DLD1 (cell line): Measurements from ENCODE around the gene ATP13A4.

Source experiments
- in situ Hi-C: cut with HindIII; loops from 2 replicates; pipeline ENCODE4 v1.10.0; 2017; ENCODE audit warnings: low sequenced_read_pairs

ATP13A4 gene

DNA sequence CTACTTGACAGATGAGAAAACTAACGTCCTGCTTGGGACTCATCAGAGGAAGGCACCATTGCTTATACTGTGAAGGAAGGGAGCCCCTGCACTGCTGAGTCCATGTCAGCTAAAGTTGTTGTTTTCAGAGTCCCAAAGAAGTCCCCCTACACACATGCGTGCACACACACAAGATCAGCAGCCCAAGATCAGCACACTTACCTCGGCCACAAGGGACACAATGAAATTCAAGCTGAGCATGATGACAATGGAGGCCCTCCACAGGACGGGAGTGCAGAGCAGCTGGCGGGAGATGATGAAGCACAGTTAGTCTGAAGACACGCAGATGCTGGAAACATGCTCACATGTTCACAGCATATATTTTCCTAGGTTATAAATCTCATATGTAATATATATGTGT lies 147.6 kb downstream of the ATP13A4 start:
- in situ Hi-C loops = no loop called here

DNA sequence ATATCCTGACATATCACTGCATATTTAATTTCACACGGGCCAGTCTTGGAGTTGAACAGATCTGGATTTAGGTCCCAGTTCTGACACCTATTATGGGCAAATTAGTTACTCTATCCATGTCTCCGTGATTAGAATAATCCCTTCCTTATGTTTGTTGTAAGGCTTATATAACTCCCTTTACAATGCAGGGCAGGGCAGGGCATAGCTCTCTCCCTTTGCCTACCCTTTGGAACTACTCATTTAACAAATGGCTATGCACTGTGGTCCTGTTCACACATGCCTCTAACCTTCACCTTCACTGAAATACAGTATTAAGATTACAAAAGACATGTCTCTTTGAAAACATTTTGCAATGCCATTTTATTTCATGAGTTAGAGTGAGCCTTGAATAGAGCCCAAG lies 151.4 kb downstream of the ATP13A4 start:
- in situ Hi-C loops = no loop called here

GRCh38 chr3:193400304-193400703 lies 154.4 kb downstream of the ATP13A4 start:
- in situ Hi-C loops = no loop called here

GRCh38 chr3:193396451-193397244 lies 158.0 kb downstream of the ATP13A4 start:
- in situ Hi-C loops = no loop called here

DNA sequence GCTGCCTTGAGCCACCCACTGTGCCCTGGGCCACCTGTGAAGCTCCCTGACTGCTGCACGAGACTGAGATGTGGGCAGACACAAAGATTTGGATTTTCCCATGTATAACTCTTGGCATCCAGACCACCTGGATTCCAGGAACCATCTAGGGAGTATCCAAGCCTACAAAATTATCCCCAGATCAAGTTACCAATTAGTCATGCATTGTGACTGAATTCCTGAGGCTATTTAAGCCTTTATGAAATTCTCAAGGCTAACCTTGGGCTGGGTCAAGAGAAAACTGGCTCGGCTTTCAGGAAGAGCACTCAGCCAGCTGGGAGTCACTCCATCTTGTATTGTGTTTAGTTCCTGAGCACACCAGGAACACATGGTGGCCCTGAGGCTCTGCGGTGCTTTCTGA lies 162.8 kb downstream of the ATP13A4 start:
- in situ Hi-C loops = no loop called here

- in situ Hi-C loops = no loop called here
Measured at GRCh38 chr3:193389335-193389734, 165.4 kb downstream of the ATP13A4 start.

- in situ Hi-C loops = no loop called here
Measured at GRCh38 chr3:193388361-193388760, 166.3 kb downstream of the ATP13A4 start.

DNA sequence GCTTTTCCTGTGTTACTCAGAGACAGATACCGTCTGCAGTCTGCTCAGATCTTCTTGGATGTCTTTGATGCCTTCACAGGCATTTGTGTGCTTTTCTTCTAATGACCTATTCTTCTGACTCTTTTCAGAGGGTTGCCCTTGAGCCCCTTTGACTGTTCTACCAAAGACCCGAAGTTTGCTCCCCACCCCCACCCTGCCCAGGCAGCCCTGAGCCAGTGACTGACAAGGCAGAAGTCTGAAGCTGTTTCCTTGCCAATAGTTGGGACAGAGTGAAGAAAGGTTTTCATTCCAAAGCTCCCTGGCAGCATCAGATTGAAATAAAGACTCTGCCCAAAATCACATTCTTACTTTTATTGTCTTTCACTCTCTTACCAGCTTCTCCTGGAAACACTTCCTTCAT lies 167.1 kb downstream of the ATP13A4 start:
- in situ Hi-C loops = no loop called here

DNA sequence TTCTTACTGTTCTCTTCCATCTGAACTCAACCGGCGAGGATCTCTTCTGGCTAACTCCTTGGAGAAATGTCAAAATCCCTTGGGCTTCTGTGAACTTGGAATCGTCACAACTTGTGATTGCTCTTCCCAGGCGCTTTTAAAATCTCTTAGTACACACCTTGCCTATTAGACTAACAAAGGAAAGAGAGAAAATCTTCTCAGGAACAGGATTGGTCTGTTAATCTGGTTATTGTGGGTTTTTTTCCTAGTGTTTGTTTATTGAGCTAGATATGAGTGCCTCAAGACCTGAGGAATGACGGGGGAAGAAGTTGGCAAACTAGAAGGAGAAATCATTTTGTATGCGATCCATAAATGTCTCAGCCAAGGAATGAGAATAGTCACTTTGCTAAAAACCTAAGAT lies 176.0 kb downstream of the ATP13A4 start, which contains the start of gene ATP13A5:
Gene ATP13A5, minus strand, starts transcription at position 48 of the 400 bp plus-strand sequence. Its CDS starts 28 bp downstream, at position 20.
- in situ Hi-C loops = no loop called here

DNA sequence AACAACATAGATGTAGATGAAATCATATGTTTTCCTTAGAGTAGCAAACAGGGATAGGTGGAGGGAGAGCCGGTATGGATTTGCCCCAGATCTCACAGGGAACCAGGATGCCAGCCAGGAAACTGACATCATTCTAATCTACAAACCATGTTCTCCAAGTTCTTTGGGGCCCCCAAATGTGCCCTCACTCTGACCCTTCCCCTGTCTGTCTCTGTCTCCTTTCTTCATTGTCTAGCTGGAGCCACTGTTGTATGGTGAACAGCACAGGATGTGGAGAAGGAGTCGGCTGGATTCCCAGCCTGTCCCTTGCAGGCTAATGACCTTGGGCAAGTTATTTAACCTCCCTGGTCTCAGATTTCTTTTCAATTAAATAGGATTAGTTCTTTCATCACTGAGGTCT lies 177.1 kb downstream of the ATP13A4 start:
- in situ Hi-C loops = no loop called here

DNA sequence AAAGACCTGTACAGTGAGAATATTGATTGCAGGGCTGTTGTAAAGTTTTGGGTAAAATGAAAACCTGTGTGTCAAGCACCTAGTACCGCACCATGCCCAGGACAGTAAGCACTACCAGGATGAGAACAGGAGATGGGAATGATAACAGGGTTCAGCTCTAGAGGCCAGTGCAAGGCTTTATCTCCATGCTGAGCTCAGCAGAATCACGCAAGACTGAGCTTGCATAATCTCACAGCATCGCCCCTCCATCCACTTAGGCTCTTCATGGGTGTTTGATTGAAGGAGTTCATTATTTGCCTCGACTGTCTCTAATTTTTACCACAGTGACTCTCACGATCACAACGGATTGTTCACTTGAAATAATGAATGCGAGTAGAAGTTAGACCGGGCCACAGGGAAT lies 179.1 kb downstream of the ATP13A4 start:
- in situ Hi-C loops = no loop called here

- in situ Hi-C loops = no loop called here
Measured at GRCh38 chr3:193372783-193373182, 181.9 kb downstream of the ATP13A4 start.

GRCh38 chr3:193367868-193368267 lies 186.8 kb downstream of the ATP13A4 start:
- in situ Hi-C loops = no loop called here

DNA sequence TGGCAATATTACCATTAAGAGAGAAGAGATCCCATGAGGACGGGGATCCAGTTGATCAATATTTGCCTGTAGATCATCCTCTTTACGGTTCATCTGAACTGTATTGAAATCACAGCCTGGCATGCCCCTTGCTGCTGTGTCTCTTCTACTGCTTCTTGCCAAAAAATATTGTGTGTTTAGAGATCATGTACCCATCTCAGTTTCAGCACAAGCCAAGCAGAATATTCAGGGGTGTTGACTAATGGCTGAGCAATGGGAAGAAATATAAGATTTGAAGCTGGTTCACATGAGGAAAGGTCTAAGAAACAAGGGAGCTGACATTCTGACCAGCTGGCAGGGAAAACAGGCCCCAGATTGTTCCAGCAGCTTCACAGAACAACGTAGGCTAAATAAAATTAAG lies 197.4 kb downstream of the ATP13A4 start:
- in situ Hi-C loops = no loop called here

DNA sequence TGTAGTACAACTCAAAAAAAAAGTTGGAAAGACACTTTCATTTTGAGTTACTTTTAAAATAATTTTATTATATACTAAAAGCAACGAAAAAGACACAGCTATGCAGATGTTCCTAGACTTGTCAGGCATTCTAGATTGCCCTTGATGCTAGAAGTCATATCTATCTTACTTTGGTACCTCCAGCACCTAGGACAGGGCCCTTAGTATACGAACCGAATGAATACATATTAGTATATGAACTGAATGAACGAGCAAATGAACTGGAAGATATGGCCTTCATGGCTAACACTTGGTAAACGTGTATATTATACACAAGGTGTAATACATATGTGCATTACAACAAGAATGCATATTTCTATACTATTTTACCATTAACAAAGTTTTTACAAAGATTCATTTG lies 200.3 kb downstream of the ATP13A4 start:
- in situ Hi-C loops = no loop called here
